NB4 (cell line): Measurements from ENCODE around the gene C6orf47.

ENCODE experiments used
- CTCF ChIP-seq: IDR thresholded peaks from one replicate; pipeline ENCODE4 v1.5.1; 2012; ENCODE audit warnings: low read depth, low read length
- POLR2A ChIP-seq: IDR thresholded peaks from 2 replicates; pipeline ENCODE4 v1.6.1; 2011; ENCODE audit warnings: mild to moderate bottlenecking; ENCODE audit not compliant: insufficient read length; ENCODE audit errors: extremely low read depth

- TF ChIP-seq POLR2A (no peak), CTCF (no peak)
Measured at GRCh38 chr6:31621991-31622390, 38.6 kb downstream of the C6orf47 start.
